A549 (cell line): ENCODE measurements around the gene EPHB6. TPM values are rescaled to one million over a fixed set of nuclear protein-coding genes. Genes with fewer than 3 reads are reported as not detected.
A peak's percentile ranks its signal among the peaks of the same experiment; 100 is the strongest.

Experiments used
- ATAC-seq, 2 experiments: fragments of 200-7000 bp in 1 of 2; fragments of >200 bp in 1 of 2; cut with Nextera tagmentation in 1 of 2; cut with Tn5 transposase in 1 of 2; 3 replicates each; pipeline versions ENCODE4 v1.8.0 to v1.9.1; 2018 to 2020; ENCODE audit warnings: mild to moderate bottlenecking in 1 of 2, moderate library complexity in 1 of 2
- CTCF ChIA-PET: fragments of 300-600 bp; sonication (Branson Sonifier 250); formaldehyde crosslinking; extraction: SDS; loops from one replicate; lab custom pipeline; 2021; ENCODE audit warnings: antibody characterized with exemption, inconsistent platforms; lab: Yijun Ruan, JAX
- POLR2A ChIA-PET: fragments of 350-600 bp; formaldehyde crosslinking; extraction: SDS; loops from one replicate; lab custom pipeline; 2021; ENCODE audit warnings: antibody characterized with exemption, inconsistent platforms; lab: Yijun Ruan, JAX
- DNase-seq, 2 experiments: peaks; one replicate each; pipeline versions ENCODE4 v3.0.0 to v3.0.0-alpha.2; 2011 to 2016; ENCODE audit warnings: low read depth in 1 of 2, low spot score in 1 of 2
- FAIRE-seq: peaks from 2 replicates; lab custom pipeline; 2011; peaks lifted over from hg19 to GRCh38; lab: Jason Lieb, UNC
- H3K27ac ChIP-seq, 2 experiments: fragments of >200 bp; sonication (Bioruptor Twin); formaldehyde crosslinking; 3 replicates each; pipeline ENCODE4 v1.5.1; 2016 to 2017
- H3K4me1 ChIP-seq: fragments of >200 bp; sonication (Bioruptor Twin); formaldehyde crosslinking; 3 replicates; pipeline ENCODE4 v1.6.1; 2016
- H3K4me2 ChIP-seq: fragments of >200 bp; sonication (Bioruptor Twin); formaldehyde crosslinking; 3 replicates; pipeline ENCODE4 v1.6.1; 2016
- H3K4me3 ChIP-seq: fragments of >200 bp; sonication (Bioruptor Twin); formaldehyde crosslinking; 3 replicates; pipeline ENCODE4 v1.5.1; 2016
- H3K9me3 ChIP-seq: fragments of >200 bp; sonication (Bioruptor Twin); formaldehyde crosslinking; 3 replicates; pipeline ENCODE4 v1.6.1; 2016
- CHD2 ChIP-seq: fragments of 150-350 bp; IDR thresholded peaks from 2 replicates; pipeline ENCODE4 v1.6.1; 2014; ENCODE audit warnings: low read length; ENCODE audit not compliant: partially characterized antibody
- EHF ChIP-seq: fragments of 250-450 bp; sonication (Bioruptor Pico); IDR thresholded peaks from 2 replicates; pipeline ENCODE4 v1.5.0; 2020; ENCODE audit warnings: mild to moderate bottlenecking
- ESRRA ChIP-seq: fragments of 150-350 bp; IDR thresholded peaks from 2 replicates; pipeline ENCODE4 v1.6.1; 2014; ENCODE audit warnings: mild to moderate bottlenecking, low read length, borderline replicate concordance
- FOXS1 ChIP-seq: fragments of 250-450 bp; sonication (Bioruptor Pico); IDR thresholded peaks from 2 replicates; pipeline ENCODE4 v1.5.0; 2020; ENCODE audit warnings: mild to moderate bottlenecking, moderate library complexity
- HEYL ChIP-seq: fragments of 250-450 bp; sonication (Bioruptor Pico); IDR thresholded peaks from 2 replicates; pipeline ENCODE4 v1.8.0; 2021; ENCODE audit warnings: mild to moderate bottlenecking, moderate library complexity
- HOXB13 ChIP-seq: fragments of 250-450 bp; sonication (Bioruptor Pico); IDR thresholded peaks from 2 replicates; pipeline ENCODE4 v1.5.0; 2020; ENCODE audit warnings: low read depth, mild to moderate bottlenecking, moderate library complexity
- KDM5A ChIP-seq: fragments of 200-600 bp; sonication (generic); IDR thresholded peaks from 2 replicates; pipeline ENCODE4 v1.6.1; 2016; ENCODE audit warnings: antibody characterized with exemption, mild to moderate bottlenecking
- MAFK ChIP-seq: fragments of 450-650 bp; IDR thresholded peaks from 2 replicates; pipeline ENCODE4 v1.6.1; 2014; ENCODE audit not compliant: partially characterized antibody
- MYC ChIP-seq: IDR thresholded peaks from 2 replicates; pipeline ENCODE4 v1.6.1; 2012; ENCODE audit warnings: mild to moderate bottlenecking, inconsistent platforms, low read length, improper control_type of control experiment, borderline replicate concordance
- NPAS2 ChIP-seq: fragments of 250-450 bp; sonication (Bioruptor Pico); IDR thresholded peaks from 2 replicates; pipeline ENCODE4 v1.8.0; 2022; ENCODE audit warnings: mild to moderate bottlenecking, moderate library complexity, borderline replicate concordance
- NR3C1 ChIP-seq: fragments of >200 bp; sonication (Bioruptor Twin); formaldehyde crosslinking; IDR thresholded peaks from 3 replicates; pipeline ENCODE4 v1.6.1; 2017
- PHF8 ChIP-seq: fragments of 200-600 bp; sonication (generic); IDR thresholded peaks from 2 replicates; pipeline ENCODE4 v1.6.1; 2016; ENCODE audit warnings: low read depth, mild to moderate bottlenecking, antibody characterized with exemption, moderate library complexity, borderline replicate concordance
- POLR2A ChIP-seq: IDR thresholded peaks from 2 replicates; pipeline ENCODE4 v1.6.1; 2012; ENCODE audit warnings: mild to moderate bottlenecking, low read length
- SREBF2 ChIP-seq: fragments of 450-650 bp; IDR thresholded peaks from 2 replicates; pipeline ENCODE4 v1.6.1; 2014; ENCODE audit warnings: mild to moderate bottlenecking, moderate library complexity
- TP53 ChIP-seq: fragments of 250-450 bp; sonication (Bioruptor Pico); IDR thresholded peaks from 2 replicates; pipeline ENCODE4 v1.5.0; 2021; ENCODE audit warnings: mild to moderate bottlenecking, moderate library complexity
- ZNF302 ChIP-seq: fragments of 250-450 bp; sonication (Bioruptor Pico); IDR thresholded peaks from 2 replicates; pipeline ENCODE4 v1.9.0; 2021; ENCODE audit warnings: inconsistent platforms, mild to moderate bottlenecking, moderate library complexity
- WGBS: methylation state at CpG from one replicate; pipeline ENCODE4 v1.1.6; 2017; ENCODE audit errors: missing lambda C conversion rate; 5-methylcytosine and 5-hydroxymethylcytosine counted together
- polyA plus RNA-seq, 4 experiments: library from polyadenylated mRNA; depleted of rRNA in 3 of 4; stranded (reverse); fragments of >200 nt; fragmentation: RNase III in 1 of 4; extraction: RNeasy Plus Mini Kit Qiagen cat#74134 plus additional on column Dnase treatment in 1 of 4; gene quantifications; 2 replicates in 3 of 4; 3 replicates in 1 of 4; pipeline ENCODE4 v1.2.3, GENCODE V29; 2011 to 2017
- TF ChIP-seq, protein P1 (sequence below): fragments of >200 bp; sonication (Bioruptor Twin); formaldehyde crosslinking; IDR thresholded peaks from 2 replicates; pipeline ENCODE4 v1.6.1; 2016
- TF ChIP-seq, protein P2 (sequence below): fragments of 200-600 bp; sonication (generic); IDR thresholded peaks from 2 replicates; pipeline ENCODE4 v1.6.1; 2016; ENCODE audit warnings: antibody characterized with exemption, mild to moderate bottlenecking, moderate library complexity
- TF ChIP-seq, protein P3 (sequence below): IDR thresholded peaks from 2 replicates; pipeline ENCODE4 v1.6.1; 2012
- TF ChIP-seq, protein P4 (sequence below): IDR thresholded peaks from 2 replicates; pipeline ENCODE4 v1.6.1; 2012; ENCODE audit warnings: low read depth, borderline replicate concordance
- TF ChIP-seq, protein P5 (sequence below): fragments of 150-350 bp; IDR thresholded peaks from 2 replicates; pipeline ENCODE4 v1.6.1; 2014; ENCODE audit warnings: low read depth, mild to moderate bottlenecking, low read length

EPHB6 gene
- polyA plus RNA-seq, 2 of the 4 experiments (the other 2 are of a cell fraction): 0.26 to 0.37 TPM

DNA sequence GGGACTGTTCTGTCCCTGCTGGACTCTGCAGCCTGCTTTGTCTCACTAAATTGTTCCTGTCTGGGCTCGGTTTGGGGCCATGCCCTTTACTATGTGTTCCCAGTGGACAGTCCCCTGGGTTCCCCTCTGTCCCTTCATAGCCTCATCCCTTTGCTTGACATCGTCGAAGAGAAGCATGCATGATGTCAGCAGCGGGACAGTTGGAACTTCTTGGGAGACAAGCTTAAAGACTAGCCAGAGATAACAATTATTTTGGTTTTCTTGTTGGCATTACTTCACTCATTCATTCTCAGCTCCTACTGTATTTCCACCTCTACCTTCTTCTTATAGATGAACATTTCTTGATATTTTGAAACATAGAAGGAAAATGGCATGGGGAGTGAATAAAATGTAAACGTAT, 2.7 kb downstream of the EPHB6 start:
- DNase-seq: no peak
- Histone ChIP-seq H3K4me1 (no peaks in the 10 kb centered on the region), H3K27ac (no peak overlapping the region), H3K9me3 (no peaks in the 10 kb centered on the region), H3K4me2 (no peak overlapping the region), H3K4me3 (no peak overlapping the region)
- no peak for ATAC-seq
- TF ChIP-seq PHF8: no peak
- FAIRE-seq: no peak
- POLR2A ChIA-PET: no interaction called here
- CTCF ChIA-PET: interaction anchor here (1.1 to 1.5 kb wide), 2 partner anchors 9 to 146 kb away, joined by 4 read pairs; no protein-coding TSS in a partner anchor
- 39% methylated on average over 5 of the region's 5 CpGs for WGBS

DNA sequence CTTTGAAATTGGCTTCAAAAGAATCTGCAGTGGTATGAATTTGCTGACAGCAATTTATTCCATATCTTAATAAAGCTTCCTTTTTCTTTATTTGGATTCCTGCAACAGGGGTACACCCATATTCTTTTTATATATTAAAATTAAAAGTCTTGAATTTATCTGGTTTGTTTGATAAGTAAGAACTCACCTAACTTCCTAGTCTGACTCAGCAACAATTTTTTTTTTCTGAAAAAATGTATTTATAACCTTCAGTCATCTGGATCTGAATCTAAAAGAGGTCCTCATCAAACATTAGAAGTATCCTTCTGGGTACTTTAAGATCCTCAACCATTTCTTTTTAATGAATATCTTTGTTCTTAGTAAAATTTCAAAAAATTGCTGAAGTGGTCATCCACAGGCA, 4.5 kb downstream of the EPHB6 start:
- H3K4me2 ChIP-seq: no peak overlapping the region
- H3K4me1 ChIP-seq: no peaks in the 10 kb centered on the region
- FAIRE-seq (no peak), DNase-seq (no peak), ATAC-seq (no peak)
- H3K9me3 ChIP-seq: no peaks in the 10 kb centered on the region
- H3K27ac ChIP-seq: no peak overlapping the region
- no peak overlapping the region for H3K4me3 ChIP-seq
- ChIA-PET POLR2A (no interaction called here), CTCF (interaction anchor here (0.9 to 1.2 kb wide), 2 partner anchors 9 to 325 kb away, joined by 3 to 4 read pairs; no protein-coding TSS in a partner anchor)
- no peak for TF ChIP-seq POLR2A
- no peak for TF ChIP-seq MYC
- TF ChIP-seq, protein P1, sequence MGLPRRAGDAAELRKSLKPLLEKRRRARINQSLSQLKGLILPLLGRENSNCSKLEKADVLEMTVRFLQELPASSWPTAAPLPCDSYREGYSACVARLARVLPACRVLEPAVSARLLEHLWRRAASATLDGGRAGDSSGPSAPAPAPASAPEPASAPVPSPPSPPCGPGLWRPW: no peak
- TF ChIP-seq SREBF2: no peak
- TF ChIP-seq EHF (CRISPR knock-in tag): no peak
- no peak for TF ChIP-seq TP53
- TF ChIP-seq, protein P2, sequence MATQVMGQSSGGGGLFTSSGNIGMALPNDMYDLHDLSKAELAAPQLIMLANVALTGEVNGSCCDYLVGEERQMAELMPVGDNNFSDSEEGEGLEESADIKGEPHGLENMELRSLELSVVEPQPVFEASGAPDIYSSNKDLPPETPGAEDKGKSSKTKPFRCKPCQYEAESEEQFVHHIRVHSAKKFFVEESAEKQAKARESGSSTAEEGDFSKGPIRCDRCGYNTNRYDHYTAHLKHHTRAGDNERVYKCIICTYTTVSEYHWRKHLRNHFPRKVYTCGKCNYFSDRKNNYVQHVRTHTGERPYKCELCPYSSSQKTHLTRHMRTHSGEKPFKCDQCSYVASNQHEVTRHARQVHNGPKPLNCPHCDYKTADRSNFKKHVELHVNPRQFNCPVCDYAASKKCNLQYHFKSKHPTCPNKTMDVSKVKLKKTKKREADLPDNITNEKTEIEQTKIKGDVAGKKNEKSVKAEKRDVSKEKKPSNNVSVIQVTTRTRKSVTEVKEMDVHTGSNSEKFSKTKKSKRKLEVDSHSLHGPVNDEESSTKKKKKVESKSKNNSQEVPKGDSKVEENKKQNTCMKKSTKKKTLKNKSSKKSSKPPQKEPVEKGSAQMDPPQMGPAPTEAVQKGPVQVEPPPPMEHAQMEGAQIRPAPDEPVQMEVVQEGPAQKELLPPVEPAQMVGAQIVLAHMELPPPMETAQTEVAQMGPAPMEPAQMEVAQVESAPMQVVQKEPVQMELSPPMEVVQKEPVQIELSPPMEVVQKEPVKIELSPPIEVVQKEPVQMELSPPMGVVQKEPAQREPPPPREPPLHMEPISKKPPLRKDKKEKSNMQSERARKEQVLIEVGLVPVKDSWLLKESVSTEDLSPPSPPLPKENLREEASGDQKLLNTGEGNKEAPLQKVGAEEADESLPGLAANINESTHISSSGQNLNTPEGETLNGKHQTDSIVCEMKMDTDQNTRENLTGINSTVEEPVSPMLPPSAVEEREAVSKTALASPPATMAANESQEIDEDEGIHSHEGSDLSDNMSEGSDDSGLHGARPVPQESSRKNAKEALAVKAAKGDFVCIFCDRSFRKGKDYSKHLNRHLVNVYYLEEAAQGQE: no peak
- TF ChIP-seq, protein P3, sequence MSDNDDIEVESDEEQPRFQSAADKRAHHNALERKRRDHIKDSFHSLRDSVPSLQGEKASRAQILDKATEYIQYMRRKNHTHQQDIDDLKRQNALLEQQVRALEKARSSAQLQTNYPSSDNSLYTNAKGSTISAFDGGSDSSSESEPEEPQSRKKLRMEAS: no peak
- TF ChIP-seq CHD2: no peak
- TF ChIP-seq NPAS2 (CRISPR knock-in tag): no peak

DNA sequence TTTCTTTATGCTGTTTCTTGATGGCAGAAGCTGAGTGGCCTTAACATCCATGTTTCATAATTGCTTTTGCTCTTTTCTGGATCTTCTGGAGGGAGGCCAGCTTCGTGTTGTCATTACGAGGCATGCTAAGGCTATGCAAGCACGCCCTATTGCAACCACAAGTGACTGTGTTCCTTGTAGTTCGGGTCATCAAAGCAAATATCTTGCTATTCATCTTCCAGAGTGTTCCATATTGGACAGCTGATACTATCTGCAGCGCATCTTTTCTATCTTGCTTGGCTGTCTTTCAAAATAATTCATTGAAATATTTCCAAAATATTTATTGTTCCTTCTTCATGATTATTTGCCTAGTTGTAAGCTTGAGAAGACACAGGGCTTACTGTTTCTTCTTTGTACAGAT, 5.0 kb downstream of the EPHB6 start:
- Histone ChIP-seq H3K4me1 (no peaks in the 10 kb centered on the region), H3K27ac (no peak overlapping the region), H3K4me2 (no peak overlapping the region), H3K9me3 (no peaks in the 10 kb centered on the region), H3K4me3 (no peak overlapping the region)
- 6% methylated on average over 5 of the region's 5 CpGs for WGBS
- no peak for TF ChIP-seq KDM5A
- TF ChIP-seq, protein P4, sequence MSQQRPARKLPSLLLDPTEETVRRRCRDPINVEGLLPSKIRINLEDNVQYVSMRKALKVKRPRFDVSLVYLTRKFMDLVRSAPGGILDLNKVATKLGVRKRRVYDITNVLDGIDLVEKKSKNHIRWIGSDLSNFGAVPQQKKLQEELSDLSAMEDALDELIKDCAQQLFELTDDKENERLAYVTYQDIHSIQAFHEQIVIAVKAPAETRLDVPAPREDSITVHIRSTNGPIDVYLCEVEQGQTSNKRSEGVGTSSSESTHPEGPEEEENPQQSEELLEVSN: no peak
- TF ChIP-seq HOXB13: no peak
- no peak for TF ChIP-seq MAFK
- TF ChIP-seq FOXS1 (CRISPR knock-in tag): no peak
- TF ChIP-seq ZNF302: no peak
- TF ChIP-seq ESRRA: no peak
- no peak for TF ChIP-seq EHF (CRISPR knock-in tag)
- no peak for TF ChIP-seq HEYL (CRISPR knock-in tag)
- TF ChIP-seq, protein P5, sequence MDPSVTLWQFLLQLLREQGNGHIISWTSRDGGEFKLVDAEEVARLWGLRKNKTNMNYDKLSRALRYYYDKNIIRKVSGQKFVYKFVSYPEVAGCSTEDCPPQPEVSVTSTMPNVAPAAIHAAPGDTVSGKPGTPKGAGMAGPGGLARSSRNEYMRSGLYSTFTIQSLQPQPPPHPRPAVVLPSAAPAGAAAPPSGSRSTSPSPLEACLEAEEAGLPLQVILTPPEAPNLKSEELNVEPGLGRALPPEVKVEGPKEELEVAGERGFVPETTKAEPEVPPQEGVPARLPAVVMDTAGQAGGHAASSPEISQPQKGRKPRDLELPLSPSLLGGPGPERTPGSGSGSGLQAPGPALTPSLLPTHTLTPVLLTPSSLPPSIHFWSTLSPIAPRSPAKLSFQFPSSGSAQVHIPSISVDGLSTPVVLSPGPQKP: no peak
- no peak for TF ChIP-seq NR3C1
- no peak for FAIRE-seq
- ChIA-PET POLR2A (no interaction called here), CTCF (interaction anchor here (0.9 to 1.2 kb wide), 2 partner anchors 9 to 325 kb away, joined by 3 to 4 read pairs; no protein-coding TSS in a partner anchor)
- no peak for ATAC-seq
- DNase-seq: peak in 1 of 2 experiments; percentile 11
